ENCODE measurements around the gene LHB.

LHB gene

DNA sequence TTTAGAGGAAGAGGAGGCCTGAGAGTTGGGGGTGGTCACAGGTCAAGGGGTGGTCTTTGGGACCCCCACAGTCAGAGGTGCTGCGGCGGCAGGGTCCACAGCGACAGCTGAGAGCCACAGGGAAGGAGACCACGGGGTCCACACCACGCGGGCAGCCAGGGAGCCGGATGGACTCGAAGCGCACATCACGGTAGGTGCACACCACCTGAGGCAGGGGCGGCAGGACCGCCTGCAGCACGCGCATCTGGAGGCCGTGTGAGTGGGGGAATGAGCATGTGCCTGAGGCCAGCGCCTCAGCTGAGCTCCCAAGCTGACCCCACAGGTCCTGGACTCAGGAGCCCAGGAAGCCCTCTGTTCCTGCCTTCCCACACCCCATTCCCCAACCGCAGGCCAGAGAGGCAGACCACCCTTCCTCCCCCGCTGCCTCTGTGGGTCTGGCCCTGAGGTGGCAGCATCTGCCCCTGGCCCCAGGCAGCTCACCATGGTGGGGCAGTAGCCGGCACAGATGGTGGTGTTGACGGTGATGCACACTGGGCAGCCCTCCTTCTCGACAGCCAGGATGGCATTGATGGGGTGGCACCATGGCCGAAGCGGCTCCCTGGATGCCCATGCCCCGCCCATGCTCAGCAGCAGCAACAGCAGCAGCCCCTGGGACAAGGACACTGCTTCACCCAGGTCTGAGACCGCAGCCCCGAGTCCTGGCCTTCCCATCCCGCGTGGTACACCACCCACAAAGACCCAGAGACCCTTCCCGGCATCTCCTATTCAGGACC, 638 bp downstream of the LHB start:
- in situ Hi-C loops (cut with MboI; ENCODE audit: low sequenced_read_pairs, unreplicated experiment): no loop called here
- no peak for DNase-seq (ENCODE audit: low spot score)
- TF ChIP-seq, protein P1, sequence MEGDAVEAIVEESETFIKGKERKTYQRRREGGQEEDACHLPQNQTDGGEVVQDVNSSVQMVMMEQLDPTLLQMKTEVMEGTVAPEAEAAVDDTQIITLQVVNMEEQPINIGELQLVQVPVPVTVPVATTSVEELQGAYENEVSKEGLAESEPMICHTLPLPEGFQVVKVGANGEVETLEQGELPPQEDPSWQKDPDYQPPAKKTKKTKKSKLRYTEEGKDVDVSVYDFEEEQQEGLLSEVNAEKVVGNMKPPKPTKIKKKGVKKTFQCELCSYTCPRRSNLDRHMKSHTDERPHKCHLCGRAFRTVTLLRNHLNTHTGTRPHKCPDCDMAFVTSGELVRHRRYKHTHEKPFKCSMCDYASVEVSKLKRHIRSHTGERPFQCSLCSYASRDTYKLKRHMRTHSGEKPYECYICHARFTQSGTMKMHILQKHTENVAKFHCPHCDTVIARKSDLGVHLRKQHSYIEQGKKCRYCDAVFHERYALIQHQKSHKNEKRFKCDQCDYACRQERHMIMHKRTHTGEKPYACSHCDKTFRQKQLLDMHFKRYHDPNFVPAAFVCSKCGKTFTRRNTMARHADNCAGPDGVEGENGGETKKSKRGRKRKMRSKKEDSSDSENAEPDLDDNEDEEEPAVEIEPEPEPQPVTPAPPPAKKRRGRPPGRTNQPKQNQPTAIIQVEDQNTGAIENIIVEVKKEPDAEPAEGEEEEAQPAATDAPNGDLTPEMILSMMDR (IDR thresholded peaks at IDR 0.05; ENCODE audit: borderline replicate concordance, control extremely low read depth, extremely low read depth, insufficient read depth, missing control alignments): no peak

DNA sequence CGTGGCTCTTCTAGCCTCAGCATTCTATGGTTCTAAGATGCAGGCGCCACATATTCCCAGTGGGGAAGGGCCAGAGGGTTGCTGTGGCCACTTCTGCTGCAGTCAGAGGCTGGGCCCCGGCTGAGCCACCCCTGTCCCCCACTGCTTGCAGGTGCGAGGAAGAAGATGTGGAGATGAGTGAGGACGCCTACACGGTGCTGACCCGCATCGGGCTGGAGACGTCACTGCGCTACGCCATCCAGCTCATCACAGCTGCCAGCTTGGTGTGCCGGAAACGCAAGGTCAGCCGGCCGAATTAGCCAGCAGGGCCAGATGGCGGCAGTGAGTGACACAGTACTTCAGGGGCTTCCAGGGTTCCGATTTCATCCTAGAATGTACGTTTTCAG, 2.0 kb downstream of the LHB start:
- TF ChIP-seq, protein P1 (IDR thresholded peaks at IDR 0.05; ENCODE audit: borderline replicate concordance, control extremely low read depth, extremely low read depth, insufficient read depth, missing control alignments): no peak
- in situ Hi-C loops (cut with MboI; ENCODE audit: low sequenced_read_pairs, unreplicated experiment): no loop called here
- DNase-seq (ENCODE audit: low spot score): no peak

DNA sequence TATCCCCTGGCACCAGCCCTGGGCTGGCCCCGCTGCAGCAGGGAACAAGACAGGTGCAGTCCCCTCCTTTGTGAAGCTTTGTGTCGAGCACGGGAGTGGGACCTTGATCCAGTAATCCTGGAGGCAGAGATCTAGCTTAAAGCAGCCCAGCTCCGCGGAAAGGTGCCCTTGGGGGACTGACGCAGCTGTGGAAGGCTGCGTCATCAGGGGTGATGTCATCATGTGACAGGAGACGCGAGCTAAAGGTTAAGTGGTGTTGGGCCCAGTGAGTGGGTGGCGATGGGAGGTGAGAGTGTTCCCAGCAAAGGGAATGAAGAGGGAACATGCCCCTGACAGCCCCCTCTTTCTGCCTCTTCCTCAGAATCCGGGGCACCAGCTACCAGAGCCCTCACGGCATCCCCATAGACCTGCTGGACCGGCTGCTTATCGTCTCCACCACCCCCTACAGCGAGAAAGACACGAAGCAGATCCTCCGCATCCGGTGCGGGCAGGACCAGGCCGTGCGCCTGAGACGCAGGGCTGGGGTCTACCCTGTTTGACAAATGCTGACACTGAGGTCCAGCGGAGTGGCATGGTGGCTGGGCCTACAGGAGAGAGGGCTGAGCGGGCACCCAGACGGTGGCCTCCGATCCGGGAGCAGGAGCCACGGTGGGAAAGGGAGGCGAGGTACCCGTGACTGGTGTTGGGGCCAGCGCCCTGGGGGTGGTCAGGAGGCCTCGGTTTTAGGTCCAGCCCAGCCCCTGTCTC, 2.6 kb downstream of the LHB start:
- in situ Hi-C loops (cut with MboI; ENCODE audit: low sequenced_read_pairs, unreplicated experiment): no loop called here
- TF ChIP-seq, protein P1 (IDR thresholded peaks at IDR 0.05; ENCODE audit: borderline replicate concordance, control extremely low read depth, extremely low read depth, insufficient read depth, missing control alignments): no peak
- no peak for DNase-seq (ENCODE audit: low spot score)

DNA sequence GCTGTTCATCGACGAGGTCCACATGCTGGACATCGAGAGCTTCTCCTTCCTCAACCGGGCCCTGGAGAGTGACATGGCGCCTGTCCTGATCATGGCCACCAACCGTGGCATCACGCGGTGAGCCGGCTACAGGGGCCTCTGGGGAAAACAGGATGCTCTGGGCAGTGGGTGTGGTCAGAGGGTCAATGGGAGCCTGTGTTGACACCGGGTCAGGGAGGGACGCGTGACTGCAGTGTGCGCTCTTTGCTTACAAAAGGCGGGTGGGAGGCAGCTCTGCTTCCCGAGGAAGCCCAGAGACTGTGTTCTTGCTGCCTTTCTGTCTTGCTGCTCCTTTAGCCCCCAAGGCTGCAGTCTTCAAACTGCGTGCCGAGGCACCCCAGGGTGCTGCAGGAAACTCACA, 5.7 kb downstream of the LHB start:
- TF ChIP-seq, protein P1 (IDR thresholded peaks at IDR 0.05; ENCODE audit: borderline replicate concordance, control extremely low read depth, extremely low read depth, insufficient read depth, missing control alignments): no peak
- DNase-seq (ENCODE audit: low spot score): no peak
- in situ Hi-C loops (cut with MboI; ENCODE audit: low sequenced_read_pairs, unreplicated experiment): no loop called here

DNA sequence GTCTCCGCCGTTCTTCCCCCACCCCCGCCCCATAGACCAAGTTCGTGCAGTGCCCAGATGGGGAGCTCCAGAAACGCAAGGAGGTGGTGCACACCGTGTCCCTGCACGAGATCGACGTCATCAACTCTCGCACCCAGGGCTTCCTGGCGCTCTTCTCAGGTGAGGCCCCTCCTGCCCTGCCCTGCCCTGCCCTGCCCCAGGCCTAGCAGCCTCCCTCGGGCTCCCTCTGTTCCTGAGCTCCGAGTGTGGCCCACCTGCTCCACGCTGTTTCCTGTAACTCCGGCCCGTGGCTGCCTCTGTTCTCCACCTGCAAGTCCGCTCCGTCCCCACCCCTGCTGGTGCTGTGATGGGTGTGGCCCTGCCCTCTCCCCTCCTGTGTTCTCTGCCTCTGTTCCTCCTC, 6.4 kb downstream of the LHB start:
- in situ Hi-C loops (cut with MboI; ENCODE audit: low sequenced_read_pairs, unreplicated experiment): no loop called here
- no peak for DNase-seq (ENCODE audit: low spot score)
- TF ChIP-seq, protein P1 (IDR thresholded peaks at IDR 0.05; ENCODE audit: borderline replicate concordance, control extremely low read depth, extremely low read depth, insufficient read depth, missing control alignments): no peak

DNA sequence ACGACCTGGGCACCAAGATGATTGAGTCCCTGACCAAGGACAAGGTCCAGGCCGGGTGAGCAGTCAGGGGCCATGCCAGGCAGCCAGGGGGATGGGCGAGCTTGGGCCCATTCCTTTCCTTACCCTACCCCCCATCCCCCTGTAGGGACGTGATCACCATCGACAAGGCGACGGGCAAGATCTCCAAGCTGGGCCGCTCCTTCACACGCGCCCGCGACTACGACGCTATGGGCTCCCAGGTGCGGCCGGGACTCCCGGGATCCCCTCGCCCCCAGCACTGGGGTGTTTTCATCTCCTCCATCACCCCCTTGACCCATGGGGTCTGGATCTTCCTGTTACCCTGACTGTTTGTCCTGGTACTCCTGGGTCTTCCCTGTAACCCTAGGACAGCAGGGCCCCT, 7.1 kb downstream of the LHB start:
- TF ChIP-seq, protein P1 (IDR thresholded peaks at IDR 0.05; ENCODE audit: borderline replicate concordance, control extremely low read depth, extremely low read depth, insufficient read depth, missing control alignments): no peak
- peak; percentile 34 for DNase-seq (ENCODE audit: low spot score)
- in situ Hi-C loops (cut with MboI; ENCODE audit: low sequenced_read_pairs, unreplicated experiment): no loop called here
